Lower leg skin (tissue), 3 donors: ENCODE measurements around the gene ING5.

Experiments used
- CTCF ChIP-seq, 3 donors: fragments of 450-650 bp; IDR thresholded peaks; one replicate each; pipeline ENCODE4 v1.5.1; 2016; ENCODE audit warnings: antibody characterized with exemption in 3 of 3, mild to moderate bottlenecking in 3 of 3, moderate library complexity in 2 of 3
- POLR2A ChIP-seq, 2 donors: fragments of 450-650 bp; IDR thresholded peaks; one replicate each; pipeline ENCODE4 v1.6.1; 2016 to 2017; ENCODE audit warnings: antibody characterized with exemption in 2 of 2, mild to moderate bottlenecking in 1 of 2, moderate library complexity in 1 of 2

- no peak for TF ChIP-seq CTCF (IDR thresholded peaks at IDR 0.05)
- no peak for TF ChIP-seq POLR2A (IDR thresholded peaks at IDR 0.05)
Measured at GRCh38 chr2:241675885-241676284, 26.0 kb upstream of the ING5 start.
